HFFc6 (cell line): Measurements from ENCODE around the gene NOLC1. TPM values are rescaled to one million over a fixed set of nuclear protein-coding genes. Genes with fewer than 3 reads are reported as not detected.

ENCODE experiments used
- DNase-seq: peaks from one replicate; pipeline ENCODE4 v3.0.0-alpha.2; 2018
- H3K27ac Mint-ChIP-seq: 2 replicates; pipeline ENCODE4 v1.8.0; 2020; ENCODE audit warnings: mild to moderate bottlenecking, mixed read lengths
- H3K27me3 Mint-ChIP-seq: 2 replicates; pipeline ENCODE4 v1.8.0; 2021; ENCODE audit warnings: mild to moderate bottlenecking, moderate library complexity, mixed read lengths; ENCODE audit not compliant: insufficient read depth
- H3K36me3 Mint-ChIP-seq: 2 replicates; pipeline ENCODE4 v1.8.0; 2021; ENCODE audit warnings: low read depth, mixed read lengths
- H3K4me1 Mint-ChIP-seq: 2 replicates; pipeline ENCODE4 v1.8.0; 2020; ENCODE audit warnings: low read depth, mixed read lengths
- H3K4me3 Mint-ChIP-seq: 2 replicates; pipeline ENCODE4 v1.8.0; 2020; ENCODE audit warnings: mild to moderate bottlenecking, moderate library complexity, mixed read lengths
- H3K9me3 Mint-ChIP-seq: 2 replicates; pipeline ENCODE4 v1.8.0; 2020; ENCODE audit warnings: mild to moderate bottlenecking, mixed read lengths
- CTCF ChIP-seq: fragments of 200-600 bp; sonication (generic); IDR thresholded peaks from 2 replicates; pipeline ENCODE4 v1.5.0; 2021; ENCODE audit warnings: antibody characterized with exemption, mild to moderate bottlenecking
- total RNA-seq, 6 experiments: library from RNA; stranded (reverse); fragmentation: NEBNext Ultra II Directional; extraction: Animal tissue kit (Norgen Biotek cat#: 25700); gene quantifications; 2 replicates in 1 of 6; 3 replicates in 5 of 6; pipeline ENCODE4 v1.2.3, GENCODE V29; 2021

Gene NOLC1
- total RNA-seq, 6 experiments from 2014 or later: 47.6 to 62.2 (median 58.4) TPM

GRCh38 chr10:102154466-102155116, 2.4 kb downstream of the NOLC1 start:
- Mint-ChIP-seq H3K27me3 (peaks cover 3% of the 10 kb centered on the region), H3K9me3 (no peaks in the 10 kb centered on the region), H3K36me3 (peaks cover 61% of the 10 kb centered on the region), H3K4me1 (peaks cover 66% of the 10 kb centered on the region), H3K4me3 (peak overlapping the region; percentile 32; the same call in 1 of the 2 replicates), H3K27ac (peak overlapping the region; percentile 56; the same call in 1 of the 2 replicates)
- TF ChIP-seq CTCF: no peak
- no peak for DNase-seq

- H3K4me1 Mint-ChIP-seq: peaks cover 45% of the 10 kb centered on the region
- peak overlapping the region; percentile 52; the same call in 1 of the 2 replicates for H3K27ac Mint-ChIP-seq
- peaks cover 70% of the 10 kb centered on the region for H3K36me3 Mint-ChIP-seq
- TF ChIP-seq CTCF: no peak
- H3K9me3 Mint-ChIP-seq: no peaks in the 10 kb centered on the region
- no peak for DNase-seq
- H3K27me3 Mint-ChIP-seq: peaks cover 2% of the 10 kb centered on the region
- H3K4me3 Mint-ChIP-seq: no peak overlapping the region
Measured at GRCh38 chr10:102157224-102157623, 5.0 kb downstream of the NOLC1 start.

GRCh38 chr10:102159051-102159597, 6.9 kb downstream of the NOLC1 start:
- H3K9me3 Mint-ChIP-seq: no peaks in the 10 kb centered on the region
- H3K27me3 Mint-ChIP-seq: no peaks in the 10 kb centered on the region; the same call in 1 of the 2 replicates
- peaks cover 59% of the 10 kb centered on the region for H3K36me3 Mint-ChIP-seq
- TF ChIP-seq CTCF: no peak
- no peak overlapping the region; the same call in 1 of the 2 replicates for H3K4me3 Mint-ChIP-seq
- DNase-seq: peak; percentile 70
- H3K4me1 Mint-ChIP-seq: peaks cover 32% of the 10 kb centered on the region
- H3K27ac Mint-ChIP-seq: peak overlapping the region; percentile 77

GRCh38 chr10:102159831-102160230, 7.6 kb downstream of the NOLC1 start:
- TF ChIP-seq CTCF: no peak
- H3K27ac Mint-ChIP-seq: peak overlapping the region; percentile 77
- DNase-seq: no peak
- H3K4me3 Mint-ChIP-seq: no peak overlapping the region
- peaks cover 32% of the 10 kb centered on the region for H3K4me1 Mint-ChIP-seq
- no peaks in the 10 kb centered on the region; the same call in 1 of the 2 replicates for H3K27me3 Mint-ChIP-seq
- peaks cover 56% of the 10 kb centered on the region for H3K36me3 Mint-ChIP-seq
- H3K9me3 Mint-ChIP-seq: no peaks in the 10 kb centered on the region

GRCh38 chr10:102163342-102163989, 11.3 kb downstream of the NOLC1 start:
- Mint-ChIP-seq H3K36me3 (peaks cover 31% of the 10 kb centered on the region), H3K27me3 (no peaks in the 10 kb centered on the region; the same call in 1 of the 2 replicates), H3K9me3 (no peaks in the 10 kb centered on the region), H3K27ac (no peak overlapping the region), H3K4me1 (peaks cover 14% of the 10 kb centered on the region), H3K4me3 (no peak overlapping the region)
- DNase-seq: no peak
- TF ChIP-seq CTCF: no peak
